ENCODE measurements around the gene SPAG16.

DNA sequence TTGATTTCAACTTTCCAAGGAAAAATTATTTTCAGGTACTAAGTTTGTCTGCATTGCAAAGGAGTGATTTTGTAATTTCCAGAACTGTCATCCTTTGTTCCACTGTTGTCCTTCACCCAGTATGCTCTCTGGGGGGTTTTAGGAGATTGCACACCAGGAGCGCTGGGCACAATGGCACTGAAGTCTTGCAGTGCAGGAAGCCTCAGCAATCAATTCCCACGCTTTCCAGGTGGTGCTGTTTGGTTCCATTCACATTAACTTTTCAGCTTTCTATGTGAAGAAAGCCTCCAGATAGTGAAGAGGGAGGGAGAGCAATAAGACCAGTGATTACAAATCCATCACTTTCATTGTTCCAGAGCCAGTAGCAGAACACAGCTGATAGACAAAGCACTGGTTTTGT is 782.6 kb downstream of the SPAG16 start:
- TF ChIP-seq CTCF (IDR thresholded peaks at IDR 0.05) (no peak), POLR2A (IDR thresholded peaks at IDR 0.05) (no peak)
